OCI-LY7 (cell line): ENCODE data around the gene IRGQ. TPM values are rescaled to one million over a fixed set of nuclear protein-coding genes. Genes with fewer than 3 reads are reported as not detected.

Experiments
- BruUV-seq: library from RNA; stranded (reverse); fragments of 400-500 nt; replicated peaks from 2 replicates; lab custom pipeline; 2021; lab: Mats Ljungman, UMichigan
- CTCF ChIA-PET: fragments of 300-600 bp; sonication (Branson Sonifier 250); formaldehyde crosslinking; loops from one replicate; lab custom pipeline; 2022; ENCODE audit warnings: antibody characterized with exemption; ENCODE audit not compliant: unreplicated experiment; lab: Charles Lee
- POLR2A ChIA-PET: fragments of 300-600 bp; sonication (Branson Sonifier 250); formaldehyde crosslinking; loops from one replicate; lab custom pipeline; 2022; ENCODE audit warnings: antibody characterized with exemption; lab: Charles Lee
- DNase-seq: peaks from one replicate; pipeline ENCODE4 v3.0.0-alpha.2; 2015; ENCODE audit warnings: low spot score
- H2AFZ ChIP-seq: fragments of 200-600 bp; sonication (generic), shearing (Covaris generic); 2 replicates; pipeline ENCODE4 v1.6.1; 2014; ENCODE audit warnings: mild to moderate bottlenecking, antibody characterized with exemption, low read length, moderate library complexity
- H3K27ac ChIP-seq: fragments of 200-600 bp; sonication (generic); 2 replicates; pipeline ENCODE4 v1.5.1; 2014; ENCODE audit warnings: mixed run types, low read depth, mild to moderate bottlenecking, moderate library complexity, low read length, inconsistent platforms; ENCODE audit not compliant: poor library complexity, severe bottlenecking
- H3K36me3 ChIP-seq: fragments of 200-600 bp; sonication (generic); 2 replicates; pipeline ENCODE4 v1.6.1; 2014; ENCODE audit warnings: mild to moderate bottlenecking, antibody characterized with exemption, low read length, moderate library complexity, mixed read lengths; ENCODE audit not compliant: insufficient read depth
- H3K4me1 ChIP-seq: fragments of 200-600 bp; sonication (generic); 2 replicates; pipeline ENCODE4 v1.5.1; 2014; ENCODE audit warnings: mild to moderate bottlenecking, low read length; ENCODE audit not compliant: insufficient read depth, poor library complexity, severe bottlenecking
- H3K4me2 ChIP-seq: fragments of 200-600 bp; sonication (generic); 2 replicates; pipeline ENCODE4 v1.6.1; 2014; ENCODE audit warnings: mild to moderate bottlenecking, low read length
- H3K4me3 ChIP-seq: fragments of 200-600 bp; sonication (generic); 2 replicates; pipeline ENCODE4 v1.5.1; 2014; ENCODE audit warnings: mild to moderate bottlenecking, low read depth, low read length; ENCODE audit not compliant: poor library complexity, severe bottlenecking
- H3K79me2 ChIP-seq: fragments of 200-600 bp; sonication (generic); 2 replicates; pipeline ENCODE4 v1.6.1; 2016; ENCODE audit warnings: low read depth, mild to moderate bottlenecking, low read length, moderate library complexity, mixed read lengths; ENCODE audit not compliant: insufficient read depth
- H3K9me2 ChIP-seq: fragments of 200-600 bp; sonication (generic); 2 replicates; pipeline ENCODE4 v1.6.1; 2016; ENCODE audit warnings: mild to moderate bottlenecking, low read length, mixed read lengths; ENCODE audit not compliant: insufficient read depth
- H3K9me3 ChIP-seq: fragments of 200-600 bp; sonication (generic); 2 replicates; pipeline ENCODE4 v1.6.1; 2014; ENCODE audit warnings: mild to moderate bottlenecking, mixed run types, low read length, mixed read lengths
- H4K20me1 ChIP-seq: fragments of 200-600 bp; sonication (generic); 2 replicates; pipeline ENCODE4 v1.6.1; 2014; ENCODE audit warnings: mild to moderate bottlenecking, antibody characterized with exemption, low read length, moderate library complexity, mixed read lengths; ENCODE audit not compliant: insufficient read depth
- CTCF ChIP-seq: fragments of 200-600 bp; sonication (generic); conservative IDR thresholded peaks from 2 replicates; pipeline ENCODE4 v1.5.1; 2014; ENCODE audit warnings: mild to moderate bottlenecking, antibody characterized with exemption, low read length, moderate library complexity, mixed read lengths
- EZH2phosphoT487 ChIP-seq: fragments of 200-600 bp; sonication (generic); IDR thresholded peaks from 2 replicates; pipeline ENCODE4 v1.6.1; 2018; ENCODE audit warnings: low read depth, borderline replicate concordance, mild to moderate bottlenecking, mixed run types, antibody characterized with exemption, low read length, moderate library complexity, mixed read lengths
- intact Hi-C: fragments of 100-400 bp; cut with micrococcal nuclease; formaldehyde crosslinking; loops from one replicate; pipeline ENCODE4 v1.10.0; 2022; ENCODE audit not compliant: unreplicated experiment
- total RNA-seq, 2 experiments: library from RNA; depleted of rRNA in 1 of 2; stranded (reverse); fragments of >200 nt in 1 of 2; shearing (Covaris generic) in 1 of 2; gene quantifications; 2 replicates each; pipeline ENCODE4 v1.2.3, GENCODE V29; 2014 to 2022

IRGQ gene
- total RNA-seq, 2 experiments from 2014 or later = 6.4 to 15.3 TPM

GRCh38 chr19:43640424-43640757 lies 44.5 kb upstream of the IRGQ start:
- TF ChIP-seq CTCF = no peak
- no peak for TF ChIP-seq EZH2phosphoT487
- H3K4me2 ChIP-seq = no peak overlapping the region
- intact Hi-C loops = no loop called here
- H3K4me1 ChIP-seq = peaks cover 2% of the 10 kb centered on the region
- no peak overlapping the region for H3K27ac ChIP-seq
- H4K20me1 ChIP-seq = no peaks in the 10 kb centered on the region
- H3K36me3 ChIP-seq = no peaks in the 10 kb centered on the region
- ChIA-PET POLR2A (no interaction called here), CTCF (no interaction called here)
- H3K9me2 ChIP-seq = no peaks in the 10 kb centered on the region
- H3K9me3 ChIP-seq = no peaks in the 10 kb centered on the region
- no peak overlapping the region for H3K4me3 ChIP-seq
- no peak overlapping the region for H2AFZ ChIP-seq
- no peaks in the 10 kb centered on the region for H3K79me2 ChIP-seq
- BruUV-seq = no TSS peak
- DNase-seq = no peak

DNA sequence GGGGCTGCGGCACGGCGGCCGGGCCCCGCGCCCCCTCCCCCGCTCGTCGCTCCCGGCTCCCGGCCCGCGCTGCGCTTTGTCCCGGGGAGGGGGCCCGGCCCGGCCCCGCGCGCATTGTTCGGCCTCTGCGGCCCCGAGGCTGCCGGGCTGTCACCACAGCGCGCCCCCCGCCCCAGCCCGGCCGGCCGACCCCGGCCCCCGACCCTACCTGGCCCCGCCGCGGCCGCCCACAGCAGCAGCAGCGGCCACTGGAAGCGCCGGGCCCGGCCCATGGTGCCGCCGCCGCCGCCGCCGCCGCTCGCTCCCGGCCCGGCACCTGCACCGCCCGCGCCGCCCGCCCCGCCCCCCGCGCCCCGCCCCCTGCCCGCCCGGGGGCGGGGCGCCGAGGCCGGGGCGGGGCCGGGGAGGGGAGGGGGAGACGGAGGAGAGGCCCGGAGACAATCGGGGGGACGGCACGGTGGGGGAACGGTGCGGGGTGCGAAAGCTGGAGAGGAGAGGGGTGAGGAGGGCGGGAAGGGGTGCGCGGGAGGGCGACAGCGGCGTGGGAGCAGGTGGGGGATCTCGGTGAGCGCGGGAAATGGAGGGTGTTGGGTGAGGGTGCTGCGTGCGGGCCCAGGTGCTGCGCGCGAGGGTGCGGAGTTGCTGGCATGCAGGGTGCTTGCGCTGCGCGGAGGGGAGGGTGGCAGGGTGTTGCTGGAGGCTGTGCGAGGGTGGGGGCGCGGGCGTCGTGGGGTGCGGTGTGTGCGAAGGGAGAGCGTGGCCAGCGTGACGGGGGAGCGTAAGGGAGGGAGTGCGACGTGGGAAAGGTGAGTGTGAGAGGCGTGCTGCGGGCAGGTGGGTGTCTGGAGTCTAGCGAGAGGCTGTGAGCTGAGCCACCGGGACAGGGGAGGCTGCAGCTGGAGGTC lies 43.8 kb upstream of the IRGQ start, which contains the start of gene CADM4:
Gene CADM4, minus strand, starts transcription at position 332 of the 905 bp plus-strand sequence. Its CDS starts 60 bp downstream, at position 272.
- no peaks in the 10 kb centered on the region for H3K9me2 ChIP-seq
- no peaks in the 10 kb centered on the region for H4K20me1 ChIP-seq
- H3K79me2 ChIP-seq = no peaks in the 10 kb centered on the region
- no TSS peak for BruUV-seq
- intact Hi-C loops = no loop called here
- H3K4me3 ChIP-seq = peak within 1 kb of the TSS; percentile 31
- no peak for DNase-seq
- H3K36me3 ChIP-seq = no peaks in the 10 kb centered on the region
- no peak within 1 kb of the TSS for H2AFZ ChIP-seq
- H3K27ac ChIP-seq = no peak within 1 kb of the TSS
- H3K4me2 ChIP-seq = peak within 1 kb of the TSS; percentile 55; the same call in 1 of the 2 replicates
- CTCF ChIA-PET = no interaction called here
- TF ChIP-seq CTCF (no peak), EZH2phosphoT487 (no peak)
- H3K4me1 ChIP-seq = peaks cover 8% of the 10 kb centered on the region
- H3K9me3 ChIP-seq = no peaks in the 10 kb centered on the region
- POLR2A ChIA-PET = no interaction called here

DNA sequence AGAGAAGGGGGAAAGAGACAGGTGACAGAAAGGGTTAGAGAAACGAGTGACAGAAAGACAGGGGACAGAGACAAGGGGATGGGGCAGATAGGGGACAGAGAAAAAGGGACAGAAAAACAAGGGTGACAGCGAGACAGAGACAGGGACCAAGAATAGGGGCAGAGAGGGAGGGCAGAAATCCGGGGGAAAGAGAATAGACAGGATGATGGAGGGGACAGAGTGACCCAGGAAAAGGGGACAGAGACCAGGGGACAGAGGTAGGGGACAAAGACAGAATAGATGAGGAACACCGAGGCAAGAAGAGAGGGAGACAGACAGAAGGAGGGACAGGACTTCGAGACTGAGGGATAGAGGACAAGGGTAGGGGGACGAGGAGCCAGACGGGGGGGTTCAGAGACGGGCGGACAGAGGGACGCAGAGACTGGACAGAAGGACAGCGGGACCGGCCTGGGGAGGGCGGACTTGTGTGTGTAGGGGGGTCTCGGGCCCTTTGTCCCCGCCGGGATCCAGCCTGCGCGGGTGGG lies 43.1 kb upstream of the IRGQ start:
- Histone ChIP-seq H3K9me3 (no peaks in the 10 kb centered on the region), H3K4me2 (0 out of 2 replicates have a peak overlapping the region, but pooled peaks have one; percentile 32), H3K9me2 (no peaks in the 10 kb centered on the region), H3K4me3 (no peak overlapping the region), H4K20me1 (no peaks in the 10 kb centered on the region), H3K4me1 (peaks cover 12% of the 10 kb centered on the region), H2AFZ (no peak overlapping the region), H3K27ac (no peak overlapping the region), H3K79me2 (no peaks in the 10 kb centered on the region), H3K36me3 (no peaks in the 10 kb centered on the region)
- no TSS peak for BruUV-seq
- ChIA-PET POLR2A (no interaction called here), CTCF (no interaction called here)
- TF ChIP-seq CTCF = no peak
- no peak for TF ChIP-seq EZH2phosphoT487
- DNase-seq = no peak
- intact Hi-C loops = no loop called here
